ENCODE data around the gene GMPS.

GMPS gene

GRCh38 chr3:155981669-155982068 is 111.2 kb downstream of the GMPS start:
- H3K27ac ChIP-seq (replicated peaks), result no peak overlapping the region
- DNase-seq (ENCODE audit: low read depth in 1 of 2, low spot score in 1 of 2), result no peak
- H3K27me3 ChIP-seq (ENCODE audit: insufficient read depth, poor library complexity, severe bottlenecking), result no peaks in the 10 kb centered on the region
- TF ChIP-seq GABPA (IDR thresholded peaks at IDR 0.05; ENCODE audit: low read depth) (no peak), POLR2AphosphoS5 (IDR thresholded peaks at IDR 0.05; ENCODE audit: low read depth) (no peak), REST (IDR thresholded peaks at IDR 0.05; ENCODE audit: insufficient replicate concordance, low read depth) (no peak), SPI1 (IDR thresholded peaks at IDR 0.05; ENCODE audit: borderline replicate concordance, low read depth) (no peak), CTCF (IDR thresholded peaks at IDR 0.05; ENCODE audit: insufficient read depth, low read length) (no peak)
- no peak overlapping the region for H3K4me3 ChIP-seq (replicated peaks; ENCODE audit: insufficient read depth, low read length)

- DNase-seq (ENCODE audit: low read depth in 1 of 2, low spot score in 1 of 2), result no peak
- Histone ChIP-seq H3K4me3 (replicated peaks; ENCODE audit: insufficient read depth, low read length) (no peak overlapping the region), H3K27me3 (ENCODE audit: insufficient read depth, poor library complexity, severe bottlenecking) (no peaks in the 10 kb centered on the region), H3K27ac (replicated peaks) (no peak overlapping the region)
- peak; percentile 79 for TF ChIP-seq SPI1 (IDR thresholded peaks at IDR 0.05; ENCODE audit: borderline replicate concordance, low read depth)
- no peak for TF ChIP-seq POLR2AphosphoS5 (IDR thresholded peaks at IDR 0.05; ENCODE audit: low read depth)
Measured at GRCh38 chr3:155983834-155984474, 113.5 kb downstream of the GMPS start.

- Histone ChIP-seq H3K4me3 (replicated peaks; ENCODE audit: insufficient read depth, low read length) (no peak overlapping the region), H3K27ac (replicated peaks) (no peak overlapping the region), H3K27me3 (ENCODE audit: insufficient read depth, poor library complexity, severe bottlenecking) (no peaks in the 10 kb centered on the region)
- DNase-seq (ENCODE audit: low read depth in 1 of 2, low spot score in 1 of 2), result peak; percentile 12 to 41
- TF ChIP-seq CTCF (IDR thresholded peaks at IDR 0.05; ENCODE audit: insufficient read depth, low read length) (no peak), SPI1 (IDR thresholded peaks at IDR 0.05; ENCODE audit: borderline replicate concordance, low read depth) (peak; percentile 22; the same call in 1 of the 2 replicates)
Measured at GRCh38 chr3:155984791-155985417, 114.5 kb downstream of the GMPS start.

- Histone ChIP-seq H3K27ac (replicated peaks) (no peak overlapping the region), H3K4me3 (replicated peaks; ENCODE audit: insufficient read depth, low read length) (no peak overlapping the region), H3K27me3 (ENCODE audit: insufficient read depth, poor library complexity, severe bottlenecking) (no peaks in the 10 kb centered on the region)
- DNase-seq (ENCODE audit: low read depth in 1 of 2, low spot score in 1 of 2), result no peak
- TF ChIP-seq POLR2AphosphoS5 (IDR thresholded peaks at IDR 0.05; ENCODE audit: low read depth) (no peak), GABPA (IDR thresholded peaks at IDR 0.05; ENCODE audit: low read depth) (no peak), SPI1 (IDR thresholded peaks at IDR 0.05; ENCODE audit: borderline replicate concordance, low read depth) (no peak), REST (IDR thresholded peaks at IDR 0.05; ENCODE audit: insufficient replicate concordance, low read depth) (no peak), CTCF (IDR thresholded peaks at IDR 0.05; ENCODE audit: insufficient read depth, low read length) (no peak)
Measured at GRCh38 chr3:155989536-155989935, 119.1 kb downstream of the GMPS start.
